HG02642 (cell line): Measurements from ENCODE around the gene NSMCE3.

Experiments
- ATAC-seq: cut with Tn5 transposase; IDR thresholded peaks from one replicate; pipeline ENCODE4 v1.9.1; 2021; ENCODE audit warnings: mild to moderate bottlenecking; ENCODE audit not compliant: unreplicated experiment, poor library complexity

The NSMCE3 gene

DNA sequence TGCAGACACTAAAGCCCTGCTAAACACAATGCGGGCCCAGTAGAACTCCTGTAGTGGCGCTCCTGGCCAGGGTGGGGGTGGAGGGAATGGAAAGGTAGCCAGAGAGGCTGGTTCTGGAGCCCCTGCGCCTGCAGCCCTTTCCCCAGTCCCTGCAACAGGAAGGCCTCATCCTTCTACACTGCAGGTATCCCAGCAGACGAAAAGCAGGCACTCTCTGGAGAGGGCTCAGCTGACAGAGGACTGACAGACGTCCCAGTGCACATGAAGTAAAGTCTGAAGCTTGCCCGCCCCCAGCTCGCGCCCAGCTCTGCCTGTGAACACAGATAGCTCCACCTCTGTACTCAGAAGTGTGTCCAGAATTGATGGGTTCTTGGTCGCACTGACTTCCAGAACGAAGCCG is 46.0 kb downstream of the NSMCE3 start:
- ATAC-seq = no peak

DNA sequence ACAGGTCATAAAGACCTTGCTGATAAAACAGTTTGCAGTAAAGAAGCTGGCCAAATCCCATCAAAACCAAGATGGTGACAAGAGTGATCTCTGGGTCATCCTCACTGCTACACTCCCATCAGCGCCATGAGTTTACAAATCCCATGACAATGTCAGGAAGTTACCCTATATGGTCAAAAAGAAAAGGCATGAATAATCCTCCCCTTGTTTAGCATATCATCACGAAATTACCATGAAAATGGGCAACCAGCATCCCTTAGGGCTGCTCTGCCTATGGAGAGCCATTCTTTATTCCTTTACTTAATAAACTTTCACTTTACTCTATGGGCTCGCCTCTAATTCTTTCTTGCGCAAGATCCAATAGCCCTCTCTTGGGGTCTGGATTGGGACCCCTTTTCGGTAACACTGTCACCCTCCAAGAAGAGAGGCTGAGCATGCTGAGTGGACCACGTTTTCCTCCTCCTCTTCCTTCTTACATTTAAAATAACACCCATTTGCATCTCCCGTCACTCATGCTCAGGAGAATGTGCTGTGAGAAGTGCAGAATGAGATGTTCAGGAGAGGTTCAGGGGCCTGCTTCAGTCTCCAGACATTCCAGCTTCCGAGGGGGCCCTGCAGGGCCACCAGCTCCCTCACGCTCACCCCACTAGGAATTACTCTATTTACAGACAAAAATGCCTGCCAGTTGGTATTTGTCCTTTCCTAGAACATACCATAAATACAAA is 47.3 kb downstream of the NSMCE3 start:
- ATAC-seq = no peak

DNA sequence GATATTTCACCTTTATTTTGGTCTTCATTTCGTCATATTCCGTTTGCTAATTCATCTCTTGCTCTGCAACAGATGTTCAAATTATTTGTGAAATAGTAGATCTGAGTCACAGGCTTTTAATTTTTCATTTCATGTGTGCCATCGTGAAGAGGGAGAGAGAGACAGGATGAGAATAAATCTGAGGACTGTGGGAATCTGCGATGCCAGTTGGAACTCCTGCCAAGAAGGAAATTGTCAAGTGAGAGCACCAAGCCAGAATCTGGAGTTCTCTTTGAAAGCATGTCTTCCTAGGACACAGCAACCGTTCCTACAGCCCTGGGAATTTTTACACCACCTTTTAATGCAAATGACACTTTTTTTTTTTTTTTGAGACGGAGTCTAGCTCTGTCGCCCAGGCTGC is 48.8 kb downstream of the NSMCE3 start:
- ATAC-seq = no peak

DNA sequence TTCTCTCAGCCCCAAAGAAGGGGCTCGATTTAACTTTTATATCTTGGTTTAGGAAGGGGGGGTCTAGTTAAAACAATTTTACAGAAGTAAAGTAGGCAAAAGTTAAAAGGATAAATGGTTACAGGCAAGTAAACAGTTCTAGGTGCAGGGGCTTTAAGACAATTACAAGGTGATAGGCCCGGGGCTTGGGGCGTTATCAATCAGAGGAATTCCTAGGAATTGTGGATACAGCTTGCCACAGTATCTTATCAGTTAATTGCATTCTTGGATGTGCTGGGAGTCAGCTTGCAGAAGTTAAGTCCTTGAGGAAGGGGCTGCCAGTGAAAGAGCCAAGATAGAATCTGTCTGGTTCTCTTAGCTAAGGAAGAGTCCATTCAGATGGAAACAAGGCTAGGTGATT is 52.7 kb downstream of the NSMCE3 start:
- no peak for ATAC-seq
